ES-I3 (cell line): Measurements from ENCODE around the gene KSR2.

ENCODE experiments used
- H3K36me3 ChIP-seq: 2 replicates; pipeline ENCODE4 v1.6.1; 2013; ENCODE audit warnings: mild to moderate bottlenecking, low read length, control low read depth, moderate library complexity; ENCODE audit not compliant: insufficient read depth
- H3K4me1 ChIP-seq: 2 replicates; pipeline ENCODE4 v1.6.1; 2013; ENCODE audit warnings: mild to moderate bottlenecking, control low read depth, low read length; ENCODE audit not compliant: insufficient read depth
- H3K9ac ChIP-seq: 2 replicates; pipeline ENCODE4 v1.6.1; 2013; ENCODE audit warnings: low read depth, mild to moderate bottlenecking, low read length, moderate library complexity
- H3K9me3 ChIP-seq: 2 replicates; pipeline ENCODE4 v1.6.1; 2013; ENCODE audit warnings: mild to moderate bottlenecking, low read length, moderate library complexity; ENCODE audit not compliant: control insufficient read depth, insufficient read depth

The KSR2 gene

DNA sequence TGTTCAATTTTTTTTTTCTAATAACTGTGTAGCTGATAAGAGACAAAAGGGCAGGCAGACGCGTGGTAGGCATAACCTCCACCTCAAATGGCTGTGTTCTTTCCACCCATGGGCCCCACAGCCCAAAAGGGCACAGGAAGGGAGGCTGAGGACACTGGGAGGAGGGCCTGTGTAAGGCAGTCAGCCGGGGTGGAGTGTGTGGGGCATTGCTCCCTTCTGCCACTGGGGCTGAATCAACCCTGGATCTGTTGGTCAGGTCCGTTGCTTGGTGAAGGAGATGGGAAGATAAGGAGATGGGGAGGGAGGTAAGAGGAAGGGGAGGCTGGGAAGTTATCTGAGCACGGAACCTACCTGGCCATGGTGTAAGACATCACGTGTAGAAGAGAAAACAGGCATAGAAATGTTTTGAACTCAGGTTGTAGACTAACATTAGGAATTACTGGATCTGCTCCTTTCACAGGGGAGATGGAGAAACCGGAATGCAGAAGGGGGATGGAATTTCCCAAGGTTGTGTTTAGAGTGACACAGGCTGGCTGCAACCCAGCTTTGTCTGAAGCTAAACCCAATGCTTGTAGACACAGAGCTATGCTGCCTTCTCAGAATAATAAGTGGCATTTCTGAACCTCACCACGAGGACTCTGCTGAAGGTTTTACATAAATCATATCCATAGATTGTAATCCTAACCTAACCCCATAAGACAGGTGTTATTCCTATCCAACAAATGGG lies 468.9 kb downstream of the KSR2 start:
- H3K9me3 ChIP-seq = no peaks in the 10 kb centered on the region
- H3K36me3 ChIP-seq = no peaks in the 10 kb centered on the region
- no peak overlapping the region for H3K9ac ChIP-seq
- H3K4me1 ChIP-seq = 0 out of 2 replicates have a peak, but pooled peaks cover 6% of the 10 kb centered on the region

DNA sequence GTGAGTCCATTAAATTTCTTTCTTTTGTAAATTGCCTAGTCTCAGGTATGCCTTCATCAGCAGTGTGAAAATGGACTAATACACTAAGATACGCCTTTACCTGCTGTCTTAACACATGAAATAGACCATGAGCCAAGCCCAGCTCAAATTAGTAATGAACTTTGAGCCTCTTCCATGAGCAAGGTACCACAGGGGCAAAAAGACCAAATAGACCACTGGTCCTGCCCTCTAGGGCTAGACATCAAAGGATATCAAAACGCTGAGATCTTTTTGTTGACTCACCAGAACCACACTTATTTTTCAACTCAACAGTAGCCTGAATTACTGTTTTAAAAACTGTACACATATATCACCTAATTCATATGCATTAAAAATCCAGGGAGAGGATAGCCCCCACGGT lies 469.9 kb downstream of the KSR2 start:
- no peak overlapping the region for H3K9ac ChIP-seq
- no peaks in the 10 kb centered on the region for H3K36me3 ChIP-seq
- 0 out of 2 replicates have a peak, but pooled peaks cover 6% of the 10 kb centered on the region for H3K4me1 ChIP-seq
- no peaks in the 10 kb centered on the region for H3K9me3 ChIP-seq

DNA sequence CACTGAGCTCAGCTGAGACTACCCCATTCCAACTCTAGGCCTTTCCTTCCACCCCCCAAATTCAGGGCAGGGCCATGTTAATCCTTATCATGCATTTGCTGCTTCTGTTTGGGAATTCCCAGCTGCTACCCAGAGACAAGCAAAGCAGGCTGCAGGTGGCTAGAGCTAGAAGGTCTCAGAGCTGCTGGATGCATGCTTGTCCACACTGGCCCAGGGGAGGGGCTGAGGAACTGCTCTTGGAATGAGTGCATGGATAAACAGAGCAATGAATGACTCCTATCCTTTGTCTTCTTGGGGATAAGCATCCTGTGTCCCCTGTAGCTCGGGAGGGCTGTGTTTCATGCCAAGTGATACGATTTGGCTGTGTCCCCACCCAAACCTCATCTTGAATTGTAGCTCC lies 470.5 kb downstream of the KSR2 start:
- no peaks in the 10 kb centered on the region for H3K9me3 ChIP-seq
- H3K4me1 ChIP-seq = 0 out of 2 replicates have a peak, but pooled peaks cover 6% of the 10 kb centered on the region
- no peaks in the 10 kb centered on the region for H3K36me3 ChIP-seq
- no peak overlapping the region for H3K9ac ChIP-seq

DNA sequence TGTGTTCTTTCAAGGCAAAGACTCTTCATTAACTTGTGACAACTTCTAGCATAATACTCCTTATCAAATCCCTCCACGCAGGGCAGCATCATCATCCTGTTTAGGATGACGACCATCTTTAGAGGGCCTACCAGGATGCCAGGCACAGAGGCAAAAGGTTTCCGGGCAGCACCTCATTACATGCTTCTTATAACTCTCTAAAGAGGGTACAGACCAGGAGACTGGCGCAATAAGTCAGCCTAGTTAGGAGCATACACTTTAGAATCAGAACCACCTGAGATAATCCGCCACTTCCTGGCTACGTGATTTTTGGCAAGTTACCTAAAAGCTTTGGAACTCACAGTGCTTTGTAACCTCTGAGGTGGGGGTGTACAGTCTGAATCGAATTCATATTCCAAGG lies 471.4 kb downstream of the KSR2 start:
- H3K4me1 ChIP-seq = 0 out of 2 replicates have a peak, but pooled peaks cover 6% of the 10 kb centered on the region
- H3K9me3 ChIP-seq = no peaks in the 10 kb centered on the region
- H3K9ac ChIP-seq = no peak overlapping the region
- H3K36me3 ChIP-seq = no peaks in the 10 kb centered on the region

DNA sequence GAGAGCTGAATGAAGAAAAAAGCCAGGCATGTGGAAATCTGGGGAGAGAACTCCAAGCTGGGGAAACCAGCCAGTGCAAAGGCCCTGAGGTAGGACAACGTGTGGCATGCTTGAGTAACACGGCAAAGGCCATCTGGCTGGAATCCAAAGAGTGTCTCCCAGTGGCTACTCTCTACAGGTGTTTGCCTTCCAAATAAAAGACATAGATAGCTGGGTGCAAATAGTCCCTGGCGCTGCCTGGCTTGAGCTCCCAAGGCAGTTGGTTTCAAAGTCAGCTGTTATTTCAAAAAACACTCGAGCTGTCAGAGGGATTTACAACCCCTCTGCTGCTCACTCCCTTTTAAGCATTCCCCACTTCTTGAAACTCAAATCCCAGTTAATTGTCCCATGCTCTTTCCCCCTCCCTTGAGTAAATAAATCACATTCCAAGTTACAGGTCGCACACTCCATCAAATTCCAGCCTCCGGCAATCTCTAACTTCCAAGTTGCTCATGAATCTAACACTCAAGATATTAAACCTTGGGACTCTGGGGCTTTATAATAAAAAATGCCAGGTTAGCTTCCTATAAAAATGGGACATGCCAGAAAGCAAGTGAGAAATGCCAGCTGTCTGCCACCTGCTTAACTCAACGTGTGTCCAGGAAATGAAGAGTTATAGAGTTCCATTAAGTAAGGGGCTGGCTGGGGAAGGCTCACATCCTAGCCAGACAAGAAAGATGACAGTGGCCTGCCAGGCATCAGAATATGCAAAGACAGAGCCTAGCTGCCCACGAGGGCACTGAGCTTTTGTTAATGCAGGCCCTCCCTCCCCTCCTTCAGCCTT lies 473.7 kb downstream of the KSR2 start:
- H3K9me3 ChIP-seq = no peaks in the 10 kb centered on the region
- H3K9ac ChIP-seq = no peak overlapping the region
- no peaks in the 10 kb centered on the region for H3K36me3 ChIP-seq
- H3K4me1 ChIP-seq = 0 out of 2 replicates have a peak, but pooled peaks cover 6% of the 10 kb centered on the region

DNA sequence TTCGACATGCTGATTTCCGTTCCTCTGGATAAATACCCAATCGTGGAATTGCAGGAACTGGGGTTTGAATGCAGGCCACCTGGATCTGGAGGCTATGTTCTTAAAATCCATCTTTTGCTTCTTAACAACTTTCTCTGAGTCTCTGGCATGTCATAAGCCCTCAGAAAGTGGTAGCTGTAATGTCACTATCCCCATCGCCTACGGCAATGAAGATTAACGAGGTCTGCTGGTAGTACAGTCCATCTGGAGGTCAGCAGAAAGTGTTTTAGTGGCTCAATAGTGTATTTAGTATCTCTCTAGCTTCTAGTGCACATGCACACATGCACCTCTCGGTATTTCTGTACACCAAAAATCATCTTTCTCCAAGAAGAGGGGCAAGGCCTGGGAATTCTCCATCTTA lies 477.1 kb downstream of the KSR2 start:
- H3K9ac ChIP-seq = no peak overlapping the region
- no peaks in the 10 kb centered on the region for H3K36me3 ChIP-seq
- no peaks in the 10 kb centered on the region for H3K9me3 ChIP-seq
- H3K4me1 ChIP-seq = peaks cover 8% of the 10 kb centered on the region; the same call in 1 of the 2 replicates

DNA sequence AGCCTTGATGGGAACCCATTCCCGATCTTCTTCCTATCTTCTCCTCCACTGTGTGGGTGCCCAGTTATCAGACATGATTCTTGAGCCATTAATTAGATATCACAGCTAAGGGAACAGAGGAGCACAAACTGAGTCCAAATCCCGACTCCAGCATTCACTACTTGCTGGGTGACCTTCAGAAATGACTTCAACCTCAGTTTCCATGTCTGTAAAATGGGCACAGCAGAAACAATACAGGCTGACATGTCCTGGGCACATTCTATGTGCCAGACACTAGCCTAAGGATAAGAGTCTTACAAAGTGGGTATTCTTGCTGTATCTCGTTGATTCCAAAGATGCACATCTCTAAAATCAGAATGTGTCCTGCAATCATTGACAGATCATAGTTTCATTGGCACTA lies 478.7 kb downstream of the KSR2 start:
- H3K4me1 ChIP-seq = peaks cover 4% of the 10 kb centered on the region; the same call in 1 of the 2 replicates
- no peaks in the 10 kb centered on the region for H3K9me3 ChIP-seq
- H3K9ac ChIP-seq = no peak overlapping the region
- H3K36me3 ChIP-seq = no peaks in the 10 kb centered on the region

DNA sequence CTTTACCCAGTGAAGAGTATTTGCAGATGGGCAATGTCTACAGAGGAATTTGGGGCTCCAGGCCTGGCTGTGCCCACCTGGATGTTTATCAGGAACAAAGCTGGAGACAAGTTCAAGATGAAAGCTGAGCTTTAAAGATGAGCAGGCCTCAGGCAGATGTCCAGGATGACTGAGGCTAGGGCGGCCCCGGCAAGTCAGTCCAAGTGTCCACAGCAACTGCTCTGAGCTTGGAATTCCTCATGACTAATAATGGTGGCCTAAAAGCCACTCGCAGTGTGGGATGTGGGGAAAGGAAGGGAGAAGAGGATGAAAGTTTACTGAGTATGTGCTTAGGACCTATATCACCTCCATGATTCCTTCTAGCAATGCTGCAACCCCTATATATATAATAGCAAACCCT lies 479.1 kb downstream of the KSR2 start:
- no peaks in the 10 kb centered on the region for H3K36me3 ChIP-seq
- H3K4me1 ChIP-seq = peaks cover 3% of the 10 kb centered on the region; the same call in 1 of the 2 replicates
- H3K9me3 ChIP-seq = no peaks in the 10 kb centered on the region
- H3K9ac ChIP-seq = no peak overlapping the region

DNA sequence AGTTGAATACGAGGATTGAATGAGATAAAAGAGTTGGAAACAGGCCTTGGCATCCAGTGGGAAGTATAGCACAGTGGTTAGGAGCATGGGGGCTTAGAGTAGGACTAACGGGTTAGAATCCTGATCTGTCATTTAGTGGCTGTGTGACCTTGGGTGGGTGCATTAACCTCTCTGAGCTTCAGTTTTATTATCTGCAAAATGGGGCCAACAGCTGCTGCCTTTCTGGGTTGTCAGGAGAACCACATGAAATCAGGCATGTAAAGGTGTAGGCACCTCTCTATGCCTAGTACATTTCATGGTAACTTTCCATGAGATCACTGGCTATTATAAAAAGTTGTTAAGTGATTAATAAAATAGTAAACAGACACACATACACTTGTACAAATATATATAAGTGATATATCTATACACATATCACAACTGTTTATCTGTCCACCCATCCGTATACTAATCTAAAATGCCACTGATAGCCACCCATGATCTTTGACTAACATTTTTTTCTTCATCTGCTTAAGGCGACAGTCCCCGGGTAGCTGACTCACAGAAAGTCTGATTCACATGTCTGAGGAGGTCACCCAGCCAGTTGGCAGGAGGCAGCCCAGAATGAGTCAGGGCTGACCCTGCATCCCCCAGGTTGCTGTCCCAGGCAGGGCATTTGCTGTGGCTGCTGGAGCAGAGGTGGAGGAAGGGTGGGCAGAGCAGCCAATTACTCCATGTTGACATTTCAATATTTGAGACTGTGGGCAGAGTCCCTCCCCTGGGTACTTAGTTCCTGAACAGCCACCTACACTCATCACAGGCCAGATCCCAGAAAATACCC lies 481.7 kb downstream of the KSR2 start:
- H3K4me1 ChIP-seq = peaks cover 3% of the 10 kb centered on the region; the same call in 1 of the 2 replicates
- no peaks in the 10 kb centered on the region for H3K9me3 ChIP-seq
- no peaks in the 10 kb centered on the region for H3K36me3 ChIP-seq
- H3K9ac ChIP-seq = no peak overlapping the region

DNA sequence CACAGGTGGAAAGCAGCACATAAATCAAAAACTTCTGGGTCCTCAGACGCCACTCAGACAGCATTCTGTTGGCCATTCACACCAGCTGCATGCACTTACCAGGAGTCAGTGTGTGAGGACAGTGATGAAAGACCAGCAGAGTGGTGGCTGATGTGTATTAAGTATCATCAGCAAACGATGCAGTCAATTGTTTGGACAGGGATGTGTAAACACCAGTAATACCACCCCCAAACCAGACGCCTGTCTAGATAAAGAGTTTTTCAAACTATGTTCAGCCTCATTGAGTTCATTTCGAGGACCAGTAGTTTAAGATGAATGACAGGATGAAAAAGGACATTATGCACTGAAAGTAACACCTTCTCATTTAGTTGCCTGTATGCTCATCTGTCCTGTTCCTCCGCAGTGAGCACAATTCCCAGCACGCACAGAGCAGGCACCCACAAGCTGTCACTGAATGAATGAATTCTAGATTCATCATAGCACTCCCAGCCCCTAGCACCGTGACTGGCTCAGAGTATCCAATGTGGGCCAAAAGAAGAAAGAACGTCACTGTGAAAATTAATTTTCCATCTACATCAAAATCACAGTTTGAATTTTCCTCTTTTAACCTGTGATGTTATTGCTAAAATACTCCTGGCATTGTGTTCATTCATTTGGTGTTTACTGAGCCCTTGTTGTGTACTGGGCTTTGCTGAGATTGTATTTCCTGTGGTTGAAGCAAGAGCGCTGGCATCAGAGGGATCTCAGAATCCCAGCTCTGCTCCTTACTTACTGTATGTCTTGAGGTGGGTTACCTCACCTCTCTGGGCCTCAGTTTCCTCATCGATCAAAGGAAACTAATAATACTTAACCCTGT lies 482.6 kb downstream of the KSR2 start:
- H3K36me3 ChIP-seq = no peaks in the 10 kb centered on the region
- no peaks in the 10 kb centered on the region for H3K9me3 ChIP-seq
- H3K9ac ChIP-seq = no peak overlapping the region
- H3K4me1 ChIP-seq = peaks cover 3% of the 10 kb centered on the region; the same call in 1 of the 2 replicates

DNA sequence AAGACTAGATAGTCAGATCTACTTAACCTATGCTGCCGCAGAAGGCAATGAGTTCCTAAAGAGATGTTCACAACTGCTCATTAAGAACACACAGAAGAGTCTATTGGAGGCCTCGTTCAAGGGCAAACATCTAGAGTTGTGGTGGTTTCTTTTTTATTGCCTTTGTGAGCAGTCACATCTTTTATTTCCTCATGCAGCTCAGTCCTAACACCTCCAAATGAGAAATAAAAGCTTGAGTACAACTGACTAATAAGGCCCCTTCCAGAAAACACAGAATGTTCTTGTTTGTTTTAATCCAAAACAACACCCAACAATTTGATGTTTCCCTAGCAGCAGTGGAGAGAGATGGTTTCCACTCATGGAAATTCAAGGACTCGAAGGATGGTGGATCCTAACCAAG lies 483.9 kb downstream of the KSR2 start:
- H3K36me3 ChIP-seq = no peaks in the 10 kb centered on the region
- no peaks in the 10 kb centered on the region for H3K9me3 ChIP-seq
- no peak overlapping the region for H3K9ac ChIP-seq

DNA sequence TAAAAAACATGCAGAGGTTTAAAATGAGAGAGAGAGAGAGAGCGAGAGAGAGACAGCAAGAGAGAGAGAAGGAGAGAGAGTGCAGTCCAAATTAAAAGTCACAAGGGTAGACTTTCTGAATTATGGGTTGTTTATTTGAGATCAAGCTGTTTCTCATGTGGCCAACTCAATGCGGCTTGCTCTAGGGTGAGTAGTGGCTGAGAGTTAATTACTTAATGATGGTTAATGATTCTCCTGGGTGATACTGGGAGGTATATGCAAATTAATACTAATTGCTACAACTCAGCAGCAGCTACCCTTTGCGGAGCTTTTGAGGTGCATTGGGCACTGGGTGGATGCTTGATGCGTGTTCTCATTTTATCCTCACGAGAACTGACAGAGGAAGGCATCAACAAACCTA lies 485.3 kb downstream of the KSR2 start:
- Histone ChIP-seq H3K36me3 (no peaks in the 10 kb centered on the region), H3K4me1 (peaks cover 3% of the 10 kb centered on the region; the same call in 1 of the 2 replicates), H3K9me3 (no peaks in the 10 kb centered on the region), H3K9ac (no peak overlapping the region)

More for the DNA sequence above, 483.9 kb downstream of the KSR2 start:
- peaks cover 3% of the 10 kb centered on the region; the same call in 1 of the 2 replicates for H3K4me1 ChIP-seq

DNA sequence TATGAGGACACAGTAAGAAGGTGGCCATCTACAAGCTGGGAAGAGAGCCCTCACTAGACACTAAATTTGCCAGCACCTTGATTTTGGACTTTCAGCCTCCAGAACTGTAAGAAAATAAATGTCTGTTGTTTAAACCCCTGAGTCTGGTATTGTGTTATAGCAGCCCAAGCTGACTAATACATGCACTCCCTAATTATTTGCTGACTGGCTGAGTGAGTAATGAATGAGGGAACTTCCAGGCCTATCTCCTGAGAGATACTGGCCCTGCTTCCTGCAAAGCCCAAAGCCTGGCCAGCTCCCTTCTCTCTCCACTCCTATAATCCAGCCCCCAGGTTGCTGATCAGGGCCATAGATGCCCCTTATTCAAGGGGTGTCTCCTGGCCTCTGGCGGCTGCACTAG lies 487.3 kb downstream of the KSR2 start:
- Histone ChIP-seq H3K36me3 (no peaks in the 10 kb centered on the region), H3K9ac (no peak overlapping the region), H3K4me1 (no peaks in the 10 kb centered on the region), H3K9me3 (no peaks in the 10 kb centered on the region)
